Esophagus squamous epithelium (tissue), 4 donors: ENCODE data around the gene S100A11.

Source experiments
- CTCF ChIP-seq, 6 experiments: fragments of 450-650 bp in 4 of 6; fragments of 200-600 bp in 2 of 6; sonication (generic) in 2 of 6; IDR thresholded peaks; one replicate each; pipeline ENCODE4 v1.5.1; 2016 to 2019; ENCODE audit warnings: antibody characterized with exemption in 6 of 6, mild to moderate bottlenecking in 4 of 6, moderate library complexity in 4 of 6
- POLR2A ChIP-seq, 4 donors: fragments of 450-650 bp; IDR thresholded peaks; one replicate each; pipeline ENCODE4 v1.6.1; 2017; ENCODE audit warnings: antibody characterized with exemption in 4 of 4, mild to moderate bottlenecking in 4 of 4, moderate library complexity in 3 of 4

- TF ChIP-seq POLR2A (IDR thresholded peaks at IDR 0.05) = no peak
- no peak for TF ChIP-seq CTCF (IDR thresholded peaks at IDR 0.05)
These were observed 14.3 kb downstream of the S100A11 start for GRCh38 chr1:152022474-152022873.
